ENCODE data around the gene RRP8.

GRCh38 chr11:6613496-6613895 lies 10.1 kb upstream of the RRP8 start:
- TF ChIP-seq EZH2 (IDR thresholded peaks at IDR 0.05; ENCODE audit: low read depth): no peak
- TF ChIP-seq CTCF (conservative IDR thresholded peaks at IDR 0.05): no peak
